GM12874 (cell line): ENCODE results near the gene ARHGAP24.

ENCODE experiments used
- CTCF ChIP-seq: IDR thresholded peaks from 2 replicates; pipeline ENCODE4 v1.5.1; 2011; ENCODE audit warnings: low read depth, mild to moderate bottlenecking, control low read depth, low read length, moderate library complexity; ENCODE audit not compliant: insufficient read depth

The ARHGAP24 gene

GRCh38 chr4:85595796-85596559 is 121.0 kb downstream of the ARHGAP24 start:
- TF ChIP-seq CTCF = no peak

GRCh38 chr4:85598936-85599335 is 124.0 kb downstream of the ARHGAP24 start:
- no peak for TF ChIP-seq CTCF

GRCh38 chr4:85600501-85600900 is 125.6 kb downstream of the ARHGAP24 start:
- TF ChIP-seq CTCF = no peak

GRCh38 chr4:85603437-85604336 is 128.7 kb downstream of the ARHGAP24 start:
- no peak for TF ChIP-seq CTCF

GRCh38 chr4:85606505-85606904 is 131.6 kb downstream of the ARHGAP24 start:
- no peak for TF ChIP-seq CTCF

GRCh38 chr4:85607624-85608023 is 132.7 kb downstream of the ARHGAP24 start:
- no peak for TF ChIP-seq CTCF

GRCh38 chr4:85610450-85610849 is 135.5 kb downstream of the ARHGAP24 start:
- no peak for TF ChIP-seq CTCF
